ENCODE data around the gene CDR2.
"Not testable (repeated sequence)": the region's sequence is repeated elsewhere in the genome, so short reads cannot be mapped to it uniquely, and the experiment has no call there.

The CDR2 gene

GRCh38 chr16:22351017-22351416 lies 23.4 kb downstream of the CDR2 start:
- DNase-seq: not testable (repeated sequence)

GRCh38 chr16:22348291-22348690 lies 26.1 kb downstream of the CDR2 start:
- no peak for DNase-seq

GRCh38 chr16:22347100-22347820 lies 27.2 kb downstream of the CDR2 start:
- no peak for DNase-seq

- DNase-seq: no peak
These were observed 27.9 kb downstream of the CDR2 start for GRCh38 chr16:22346483-22346882.

GRCh38 chr16:22342082-22342481 lies 32.3 kb downstream of the CDR2 start:
- no peak for DNase-seq

- DNase-seq: no peak
These were observed 33.5 kb downstream of the CDR2 start for GRCh38 chr16:22340945-22341344.

GRCh38 chr16:22337849-22338635 lies 36.4 kb downstream of the CDR2 start:
- no peak for DNase-seq

- no peak for DNase-seq
These were observed 37.4 kb downstream of the CDR2 start for GRCh38 chr16:22337045-22337444.

GRCh38 chr16:22336581-22336980 lies 37.8 kb downstream of the CDR2 start:
- DNase-seq: no peak

- DNase-seq: no peak
These were observed 38.7 kb downstream of the CDR2 start for GRCh38 chr16:22335668-22336246.

GRCh38 chr16:22333457-22333994 lies 40.9 kb downstream of the CDR2 start:
- no peak for DNase-seq

GRCh38 chr16:22330326-22330725 lies 44.1 kb downstream of the CDR2 start:
- DNase-seq: no peak

GRCh38 chr16:22329199-22329695 lies 45.2 kb downstream of the CDR2 start:
- no peak for DNase-seq

GRCh38 chr16:22328081-22328725 lies 46.2 kb downstream of the CDR2 start:
- DNase-seq: no peak

GRCh38 chr16:22327446-22327775 lies 47.0 kb downstream of the CDR2 start:
- DNase-seq: no peak

- no peak for DNase-seq
These were observed 47.5 kb downstream of the CDR2 start for GRCh38 chr16:22326771-22327445.

- no peak for DNase-seq
These were observed 48.1 kb downstream of the CDR2 start for GRCh38 chr16:22326369-22326652.

GRCh38 chr16:22325598-22326368 lies 48.6 kb downstream of the CDR2 start:
- no peak for DNase-seq

- no peak for DNase-seq
These were observed 49.4 kb downstream of the CDR2 start for GRCh38 chr16:22324787-22325597.

GRCh38 chr16:22323959-22324786 lies 50.2 kb downstream of the CDR2 start:
- no peak for DNase-seq
